ENCODE data around the gene ANTXRL.
"Not testable (repeated sequence)": the region's sequence is repeated elsewhere in the genome, so short reads cannot be mapped to it uniquely, and the experiment has no call there.

The ANTXRL gene

DNA sequence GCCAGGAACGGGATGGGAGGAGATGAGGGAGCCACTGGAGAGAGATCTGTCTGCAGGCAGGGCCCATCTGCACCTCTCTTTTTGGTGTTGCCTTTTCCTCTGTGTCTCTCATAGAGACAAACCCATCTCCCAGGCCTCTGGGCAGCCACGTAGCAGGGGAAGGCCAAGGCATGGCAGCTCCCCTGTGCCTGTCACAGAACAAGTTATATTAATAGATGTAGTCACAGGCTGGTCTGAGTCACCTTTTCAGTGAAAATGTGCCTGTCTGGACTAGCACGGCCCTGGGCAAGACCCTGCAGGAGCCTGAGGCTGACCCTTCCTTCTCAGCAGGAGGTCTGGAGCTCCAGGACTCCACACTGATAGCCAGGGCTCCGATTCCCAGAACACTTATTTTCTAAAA is 90.9 kb downstream of the ANTXRL start:
- in situ Hi-C loops (cut with HindIII; ENCODE audit: low sequenced_read_pairs); DNase-seq (ENCODE audit: low read depth); H3K4me3 ChIP-seq (ENCODE audit: low read depth, low read length): not testable (repeated sequence)

- DNase-seq (ENCODE audit: low read depth); H3K4me3 ChIP-seq (ENCODE audit: low read depth, low read length); in situ Hi-C loops (cut with HindIII; ENCODE audit: low sequenced_read_pairs): not testable (repeated sequence)
Measured at GRCh38 chr10:46378108-46378507, 91.3 kb downstream of the ANTXRL start.

DNA sequence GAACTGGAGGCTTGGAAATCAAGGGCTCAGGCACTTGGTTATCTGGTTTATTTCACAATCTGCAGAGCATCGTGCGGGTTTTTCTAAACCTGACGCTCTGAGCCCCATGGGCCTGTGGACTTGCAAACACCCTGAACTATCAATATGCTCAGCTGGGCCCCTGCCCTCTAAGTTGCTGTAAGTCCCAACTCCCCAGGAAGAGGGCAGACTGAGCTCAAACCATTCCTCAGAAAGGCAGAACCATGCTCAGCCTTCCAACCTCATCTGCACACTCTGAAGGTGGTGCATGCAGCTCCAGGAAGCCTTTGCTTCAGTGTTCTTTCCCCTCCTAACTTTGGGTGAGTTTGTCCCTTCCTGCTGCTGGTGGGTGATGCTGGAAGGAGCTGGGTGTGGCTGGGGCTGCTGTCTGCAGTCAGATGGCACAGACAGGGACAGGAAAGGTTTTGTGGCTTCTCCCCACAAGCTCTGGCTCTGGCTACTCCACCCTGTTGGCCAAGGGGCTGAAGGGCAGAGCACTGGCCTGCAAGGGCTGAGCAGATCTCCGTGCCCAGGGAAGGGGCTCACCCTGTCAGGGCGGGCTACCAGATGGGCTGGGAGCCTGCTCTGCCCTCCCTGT is 92.5 kb downstream of the ANTXRL start:
- DNase-seq (ENCODE audit: low read depth); in situ Hi-C loops (cut with HindIII; ENCODE audit: low sequenced_read_pairs); H3K4me3 ChIP-seq (ENCODE audit: low read depth, low read length): not testable (repeated sequence)
